HepG2 (cell line): ENCODE data around the gene DNPEP. TPM values are rescaled to one million over a fixed set of nuclear protein-coding genes. Genes with fewer than 3 reads are reported as not detected.

ENCODE experiments used
- AKAP8 ChIP-seq: sonication (generic); formaldehyde crosslinking; IDR thresholded peaks from 2 replicates; pipeline ENCODE4 v1.5.1; 2020; ENCODE audit warnings: mild to moderate bottlenecking, missing genetic modification reagents
- CHD2 ChIP-seq: IDR thresholded peaks from 2 replicates; pipeline ENCODE4 v1.6.1; 2011; ENCODE audit warnings: low read depth, low read length, improper control_type of control experiment
- CREM ChIP-seq, 2 experiments: sonication (generic) in 1 of 2; formaldehyde crosslinking in 1 of 2; IDR thresholded peaks; 2 replicates each; pipeline versions ENCODE4 v1.4.0 to v1.6.1; 2016 to 2020; ENCODE audit warnings: antibody characterized with exemption in 1 of 2, mild to moderate bottlenecking in 1 of 2, missing genetic modification reagents in 1 of 2
- ELF4 ChIP-seq: sonication (generic); formaldehyde crosslinking; IDR thresholded peaks from 2 replicates; pipeline ENCODE4 v1.5.0; 2020; ENCODE audit warnings: missing genetic modification reagents, mild to moderate bottlenecking, moderate library complexity, borderline replicate concordance
- KDM2A ChIP-seq: sonication (generic); formaldehyde crosslinking; IDR thresholded peaks from 2 replicates; pipeline ENCODE4 v1.4.0; 2020; ENCODE audit warnings: low read depth, missing genetic modification reagents, borderline replicate concordance
- MLLT10 ChIP-seq: sonication (generic); formaldehyde crosslinking; IDR thresholded peaks from 2 replicates; pipeline ENCODE4 v1.4.0; 2020; ENCODE audit warnings: missing genetic modification reagents
- TBL1XR1 ChIP-seq: fragments of 150-350 bp; IDR thresholded peaks from 2 replicates; pipeline ENCODE4 v1.6.1; 2014; ENCODE audit warnings: borderline replicate concordance, low read length; ENCODE audit not compliant: partially characterized antibody
- ZFP62 ChIP-seq: sonication (generic); formaldehyde crosslinking; IDR thresholded peaks from 2 replicates; pipeline ENCODE4 v1.4.0; 2020; ENCODE audit warnings: missing genetic modification reagents
- ZNF256 ChIP-seq: sonication (generic); formaldehyde crosslinking; conservative IDR thresholded peaks from 2 replicates; pipeline ENCODE4 v1.4.0; 2020; ENCODE audit warnings: missing genetic modification reagents
- ZNF333 ChIP-seq: sonication (generic); formaldehyde crosslinking; IDR thresholded peaks from 2 replicates; pipeline ENCODE4 v1.4.0; 2020; ENCODE audit warnings: mild to moderate bottlenecking, missing genetic modification reagents, borderline replicate concordance
- ZNF468 ChIP-seq: sonication (generic); formaldehyde crosslinking; IDR thresholded peaks from 2 replicates; pipeline ENCODE4 v1.8.0; 2022; ENCODE audit warnings: mild to moderate bottlenecking, moderate library complexity, missing genetic modification reagents
- ZNF75D ChIP-seq: sonication (generic); formaldehyde crosslinking; IDR thresholded peaks from 2 replicates; pipeline ENCODE4 v1.8.1; 2023; ENCODE audit warnings: missing genetic modification reagents, mild to moderate bottlenecking, borderline replicate concordance
- ZNF879 ChIP-seq: sonication (generic); formaldehyde crosslinking; IDR thresholded peaks from 2 replicates; pipeline ENCODE4 v1.8.1; 2023; ENCODE audit warnings: missing genetic modification reagents
- polyA plus RNA-seq, 8 experiments: library from polyadenylated mRNA; depleted of rRNA in 3 of 8; stranded (reverse) in 7 of 8; unstranded in 1 of 8; fragments of >200 nt; fragmentation: Illumina TruSeq in 4 of 8; extraction: Trizol in 4 of 8; gene quantifications; 2 replicates each; pipeline versions ENCODE4 v1.2.1 to v1.2.3, GENCODE V29; 2011 to 2016; ENCODE audit warnings: low read depth in 4 of 8, missing spikeins in 1 of 8, mixed read lengths in 1 of 8; ENCODE audit not compliant: insufficient read depth in 1 of 8
- total RNA-seq, 5 experiments: library from RNA; depleted of rRNA; stranded (reverse); fragments of >200 nt; fragmentation: Illumina TruSeq; extraction: Trizol; gene quantifications; 2 replicates each; pipeline ENCODE4 v1.2.3, GENCODE V29; 2016; ENCODE audit warnings: low read depth in 1 of 5
- TF ChIP-seq, protein P1 (sequence below), 2 experiments: sonication (generic) in 1 of 2; formaldehyde crosslinking in 1 of 2; IDR thresholded peaks; 2 replicates each; pipeline versions ENCODE4 v1.6.1 to v1.9.0; 2014 to 2022; ENCODE audit warnings: antibody characterized with exemption in 1 of 2, borderline replicate concordance in 1 of 2, inconsistent platforms in 1 of 2, low read depth in 1 of 2, missing genetic modification reagents in 1 of 2
- TF ChIP-seq, protein P2 (sequence below): sonication (generic); formaldehyde crosslinking; IDR thresholded peaks from 2 replicates; pipeline ENCODE4 v1.5.1; 2020; ENCODE audit warnings: mild to moderate bottlenecking, missing genetic modification reagents, borderline replicate concordance
- TF ChIP-seq, protein P3 (sequence below): sonication (generic); formaldehyde crosslinking; IDR thresholded peaks from 2 replicates; pipeline ENCODE4 v1.5.1; 2020; ENCODE audit warnings: mild to moderate bottlenecking, missing genetic modification reagents, moderate library complexity
- TF ChIP-seq, protein P4 (sequence below): IDR thresholded peaks from 2 replicates; pipeline ENCODE4 v1.6.1; 2016; ENCODE audit warnings: missing compliant biosample characterization, missing genetic modification reagents, borderline replicate concordance

DNPEP gene
- total and polyA plus RNA-seq, 2 of the 13 experiments (the other 11 are each of a cell fraction or from before 2014, with no cell fraction given), result 104 to 109 TPM

DNA sequence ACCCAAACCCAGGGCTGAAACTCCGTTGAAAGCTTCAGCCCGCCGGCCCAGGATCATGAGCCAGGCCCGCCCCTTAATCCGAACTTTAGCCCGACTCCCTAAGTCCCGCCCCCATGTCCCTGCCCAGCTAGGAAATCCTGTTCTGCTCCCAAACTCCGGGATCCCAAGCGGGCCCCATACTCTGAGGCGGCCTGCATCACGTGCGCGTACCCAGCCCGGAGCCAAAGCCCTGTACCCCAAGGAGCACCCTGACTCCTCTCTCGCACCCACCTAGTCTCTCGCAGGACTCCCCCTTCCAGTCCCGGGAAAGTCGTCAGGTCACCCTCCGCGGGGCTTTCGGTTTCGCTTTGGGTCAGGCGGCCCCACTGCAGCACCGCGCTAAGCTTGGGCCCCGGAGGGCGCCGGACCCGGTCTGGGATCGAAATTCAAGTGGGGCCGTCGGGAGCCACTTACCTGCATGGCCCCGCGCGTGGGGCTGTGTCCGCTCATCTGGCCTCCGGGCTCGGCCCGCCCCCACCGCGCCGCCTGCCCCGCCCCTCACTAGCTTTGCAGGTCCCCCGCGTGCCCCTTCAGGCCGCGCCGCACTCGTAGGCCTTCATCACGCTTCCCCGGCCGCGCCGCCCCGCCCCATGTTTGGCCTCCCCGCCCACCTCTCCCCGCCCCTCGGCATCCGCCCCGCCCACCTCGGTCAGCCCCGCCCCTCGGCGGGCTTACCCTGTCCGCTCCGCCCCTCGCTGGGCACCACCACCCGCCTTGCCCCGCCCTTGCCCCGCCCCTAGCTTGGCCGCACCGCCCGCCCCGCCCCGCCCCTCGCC is at the start of gene DNPEP (continued):
- TF ChIP-seq MLLT10 (no peak), CHD2 (no peak), ZNF256 (CRISPR knock-in tag) (no peak), ZNF333 (peak; percentile 59; the same call in 1 of the 2 replicates), KDM2A (CRISPR knock-in tag) (peak; percentile 72), ZNF75D (CRISPR knock-in tag) (no peak), ZNF468 (CRISPR knock-in tag) (peak; percentile 52; the same call in 1 of the 2 replicates), AKAP8 (CRISPR knock-in tag) (no peak), ELF4 (CRISPR knock-in tag) (peak; percentile 55; the same call in 1 of the 2 replicates), TBL1XR1 (no peak), ZFP62 (no peak), ZNF879 (CRISPR knock-in tag) (peak; percentile 51), CREM (IDR thresholded peaks at IDR 0.05) (peak; percentile 49; the same call in 1 of the 2 replicates), CREM (CRISPR knock-in tag; IDR thresholded peaks at IDR 0.05) (no peak)
- TF ChIP-seq, protein P1, sequence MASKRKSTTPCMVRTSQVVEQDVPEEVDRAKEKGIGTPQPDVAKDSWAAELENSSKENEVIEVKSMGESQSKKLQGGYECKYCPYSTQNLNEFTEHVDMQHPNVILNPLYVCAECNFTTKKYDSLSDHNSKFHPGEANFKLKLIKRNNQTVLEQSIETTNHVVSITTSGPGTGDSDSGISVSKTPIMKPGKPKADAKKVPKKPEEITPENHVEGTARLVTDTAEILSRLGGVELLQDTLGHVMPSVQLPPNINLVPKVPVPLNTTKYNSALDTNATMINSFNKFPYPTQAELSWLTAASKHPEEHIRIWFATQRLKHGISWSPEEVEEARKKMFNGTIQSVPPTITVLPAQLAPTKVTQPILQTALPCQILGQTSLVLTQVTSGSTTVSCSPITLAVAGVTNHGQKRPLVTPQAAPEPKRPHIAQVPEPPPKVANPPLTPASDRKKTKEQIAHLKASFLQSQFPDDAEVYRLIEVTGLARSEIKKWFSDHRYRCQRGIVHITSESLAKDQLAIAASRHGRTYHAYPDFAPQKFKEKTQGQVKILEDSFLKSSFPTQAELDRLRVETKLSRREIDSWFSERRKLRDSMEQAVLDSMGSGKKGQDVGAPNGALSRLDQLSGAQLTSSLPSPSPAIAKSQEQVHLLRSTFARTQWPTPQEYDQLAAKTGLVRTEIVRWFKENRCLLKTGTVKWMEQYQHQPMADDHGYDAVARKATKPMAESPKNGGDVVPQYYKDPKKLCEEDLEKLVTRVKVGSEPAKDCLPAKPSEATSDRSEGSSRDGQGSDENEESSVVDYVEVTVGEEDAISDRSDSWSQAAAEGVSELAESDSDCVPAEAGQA (IDR thresholded peaks at IDR 0.05; ENCODE audit: low read depth), result no peak
- TF ChIP-seq, protein P1 (CRISPR knock-in tag; IDR thresholded peaks at IDR 0.05; ENCODE audit: borderline replicate concordance), result no peak
- TF ChIP-seq, protein P2, sequence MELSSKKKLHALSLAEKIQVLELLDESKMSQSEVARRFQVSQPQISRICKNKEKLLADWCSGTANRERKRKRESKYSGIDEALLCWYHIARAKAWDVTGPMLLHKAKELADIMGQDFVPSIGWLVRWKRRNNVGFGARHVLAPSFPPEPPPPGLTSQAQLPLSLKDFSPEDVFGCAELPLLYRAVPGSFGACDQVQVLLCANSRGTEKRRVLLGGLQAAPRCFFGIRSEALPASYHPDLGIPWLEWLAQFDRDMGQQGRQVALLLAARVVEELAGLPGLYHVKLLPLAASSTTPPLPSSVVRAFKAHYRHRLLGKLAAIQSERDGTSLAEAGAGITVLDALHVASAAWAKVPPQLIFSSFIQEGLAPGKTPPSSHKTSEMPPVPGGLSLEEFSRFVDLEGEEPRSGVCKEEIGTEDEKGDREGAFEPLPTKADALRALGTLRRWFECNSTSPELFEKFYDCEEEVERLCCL (CRISPR knock-in tag), result no peak
- TF ChIP-seq, protein P3, sequence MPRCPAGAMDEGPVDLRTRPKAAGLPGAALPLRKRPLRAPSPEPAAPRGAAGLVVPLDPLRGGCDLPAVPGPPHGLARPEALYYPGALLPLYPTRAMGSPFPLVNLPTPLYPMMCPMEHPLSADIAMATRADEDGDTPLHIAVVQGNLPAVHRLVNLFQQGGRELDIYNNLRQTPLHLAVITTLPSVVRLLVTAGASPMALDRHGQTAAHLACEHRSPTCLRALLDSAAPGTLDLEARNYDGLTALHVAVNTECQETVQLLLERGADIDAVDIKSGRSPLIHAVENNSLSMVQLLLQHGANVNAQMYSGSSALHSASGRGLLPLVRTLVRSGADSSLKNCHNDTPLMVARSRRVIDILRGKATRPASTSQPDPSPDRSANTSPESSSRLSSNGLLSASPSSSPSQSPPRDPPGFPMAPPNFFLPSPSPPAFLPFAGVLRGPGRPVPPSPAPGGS (CRISPR knock-in tag), result peak; percentile 87; the same call in 1 of the 2 replicates
- TF ChIP-seq, protein P4, sequence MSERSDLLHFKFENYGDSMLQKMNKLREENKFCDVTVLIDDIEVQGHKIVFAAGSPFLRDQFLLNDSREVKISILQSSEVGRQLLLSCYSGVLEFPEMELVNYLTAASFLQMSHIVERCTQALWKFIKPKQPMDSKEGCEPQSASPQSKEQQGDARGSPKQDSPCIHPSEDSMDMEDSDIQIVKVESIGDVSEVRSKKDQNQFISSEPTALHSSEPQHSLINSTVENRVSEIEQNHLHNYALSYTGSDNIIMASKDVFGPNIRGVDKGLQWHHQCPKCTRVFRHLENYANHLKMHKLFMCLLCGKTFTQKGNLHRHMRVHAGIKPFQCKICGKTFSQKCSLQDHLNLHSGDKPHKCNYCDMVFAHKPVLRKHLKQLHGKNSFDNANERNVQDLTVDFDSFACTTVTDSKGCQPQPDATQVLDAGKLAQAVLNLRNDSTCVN (CRISPR knock-in tag), result peak; percentile 56; the same call in 1 of the 2 replicates
